Endodermal cell (in vitro differentiated cells): ENCODE results near the gene C1orf35. TPM values are rescaled to one million over a fixed set of nuclear protein-coding genes. Genes with fewer than 3 reads are reported as not detected.

ENCODE experiments used
- DNase-seq: peaks from one replicate; pipeline ENCODE4 v3.0.0-alpha.2; 2017
- H3K27ac ChIP-seq: 2 replicates; pipeline ENCODE4 v1.5.1; 2013; ENCODE audit warnings: mild to moderate bottlenecking, low read depth, low read length, moderate library complexity
- H3K27me3 ChIP-seq: 2 replicates; pipeline ENCODE4 v1.6.1; 2013; ENCODE audit warnings: mild to moderate bottlenecking, low read length, moderate library complexity; ENCODE audit not compliant: insufficient read depth, control insufficient read depth, poor library complexity, severe bottlenecking
- H3K36me3 ChIP-seq: 2 replicates; pipeline ENCODE4 v1.7.0; 2013; ENCODE audit warnings: mild to moderate bottlenecking, low read length, moderate library complexity; ENCODE audit not compliant: control insufficient read depth, insufficient read depth
- H3K4me1 ChIP-seq: one replicate; pipeline ENCODE4 v1.7.0; 2013; ENCODE audit warnings: low read length; ENCODE audit not compliant: control insufficient read depth, insufficient read depth
- H3K4me3 ChIP-seq: 2 replicates; pipeline ENCODE4 v1.5.1; 2013; ENCODE audit warnings: mild to moderate bottlenecking, low read length, moderate library complexity
- H3K9ac ChIP-seq: 2 replicates; pipeline ENCODE4 v1.6.1; 2013; ENCODE audit warnings: mild to moderate bottlenecking, low read length, moderate library complexity; ENCODE audit not compliant: poor library complexity, severe bottlenecking; ENCODE audit errors: extremely low read depth
- H3K9me3 ChIP-seq: 2 replicates; pipeline ENCODE4 v1.6.1; 2013; ENCODE audit warnings: mild to moderate bottlenecking, low read length, moderate library complexity; ENCODE audit not compliant: control insufficient read depth
- H3K27ac Mint-ChIP-seq: 2 replicates; pipeline ENCODE4 v1.8.0; 2020; ENCODE audit warnings: mixed read lengths
- H3K27me3 Mint-ChIP-seq: 2 replicates; pipeline ENCODE4 v1.8.0; 2021; ENCODE audit warnings: mild to moderate bottlenecking, mixed read lengths; ENCODE audit not compliant: insufficient read depth
- H3K36me3 Mint-ChIP-seq: 2 replicates; pipeline ENCODE4 v1.8.0; 2020; ENCODE audit warnings: low read depth, mixed read lengths
- H3K4me1 Mint-ChIP-seq: 2 replicates; pipeline ENCODE4 v1.8.0; 2020; ENCODE audit warnings: mixed read lengths
- H3K4me3 Mint-ChIP-seq: 2 replicates; pipeline ENCODE4 v1.8.0; 2020; ENCODE audit warnings: mild to moderate bottlenecking, moderate library complexity, mixed read lengths
- H3K9me3 Mint-ChIP-seq: 2 replicates; pipeline ENCODE4 v1.8.0; 2020; ENCODE audit warnings: mild to moderate bottlenecking, mixed read lengths
- WGBS, 2 experiments: methylation state at CpG; one replicate each; pipeline versions ENCODE4 v1.1.5 to v1.1.7; 2013; ENCODE audit warnings: missing lambda C conversion rate in 2 of 2, mixed read lengths in 1 of 2; ENCODE audit not compliant: insufficient coverage in 1 of 2, insufficient read length in 1 of 2; 5-methylcytosine and 5-hydroxymethylcytosine counted together
- total RNA-seq, 2 donors: library from RNA; stranded (reverse); fragmentation: NEBNext Ultra II Directional in 1 of 2; extraction: Animal tissue kit (Norgen Biotek cat#: 25700) in 1 of 2; gene quantifications; 2 replicates in 1 of 2; 3 replicates in 1 of 2; pipeline ENCODE4 v1.2.1, GENCODE V29; 2021
- TF ChIP-seq, protein P1 (sequence below): fragments of 200-600 bp; sonication (generic); conservative IDR thresholded peaks from 2 replicates; pipeline ENCODE4 v1.5.0; 2021; ENCODE audit warnings: antibody characterized with exemption, mild to moderate bottlenecking

C1orf35 gene
- total RNA-seq, 2 donors from 2014 or later = 31.6 to 34.0 TPM

DNA sequence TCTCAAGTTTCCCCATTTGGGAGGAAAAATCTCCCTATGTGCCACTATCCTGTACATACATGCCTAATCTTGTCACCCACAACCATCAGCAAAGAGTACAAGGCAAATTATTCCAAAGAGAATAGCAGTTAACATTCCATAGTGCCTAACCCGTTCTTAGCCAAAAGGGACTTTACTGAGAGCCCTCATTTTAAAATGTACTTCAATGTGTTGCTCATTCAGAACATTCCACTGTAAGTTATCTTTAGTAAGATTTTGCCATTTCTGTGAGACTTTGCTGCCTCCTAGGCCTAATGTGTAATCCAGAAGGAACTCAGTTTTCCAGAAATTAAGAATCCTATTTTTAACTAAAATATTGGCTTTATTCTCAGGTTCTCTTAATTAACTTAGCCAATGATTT lies 17.2 kb upstream of the C1orf35 start:
- no peak overlapping the region for H3K27ac Mint-ChIP-seq
- peaks cover 28% of the 10 kb centered on the region for H3K4me1 Mint-ChIP-seq
- no peak overlapping the region for H3K27ac ChIP-seq
- no peaks in the 10 kb centered on the region for H3K27me3 ChIP-seq
- no peak for DNase-seq
- H3K9ac ChIP-seq = no peak overlapping the region
- TF ChIP-seq, protein P1, sequence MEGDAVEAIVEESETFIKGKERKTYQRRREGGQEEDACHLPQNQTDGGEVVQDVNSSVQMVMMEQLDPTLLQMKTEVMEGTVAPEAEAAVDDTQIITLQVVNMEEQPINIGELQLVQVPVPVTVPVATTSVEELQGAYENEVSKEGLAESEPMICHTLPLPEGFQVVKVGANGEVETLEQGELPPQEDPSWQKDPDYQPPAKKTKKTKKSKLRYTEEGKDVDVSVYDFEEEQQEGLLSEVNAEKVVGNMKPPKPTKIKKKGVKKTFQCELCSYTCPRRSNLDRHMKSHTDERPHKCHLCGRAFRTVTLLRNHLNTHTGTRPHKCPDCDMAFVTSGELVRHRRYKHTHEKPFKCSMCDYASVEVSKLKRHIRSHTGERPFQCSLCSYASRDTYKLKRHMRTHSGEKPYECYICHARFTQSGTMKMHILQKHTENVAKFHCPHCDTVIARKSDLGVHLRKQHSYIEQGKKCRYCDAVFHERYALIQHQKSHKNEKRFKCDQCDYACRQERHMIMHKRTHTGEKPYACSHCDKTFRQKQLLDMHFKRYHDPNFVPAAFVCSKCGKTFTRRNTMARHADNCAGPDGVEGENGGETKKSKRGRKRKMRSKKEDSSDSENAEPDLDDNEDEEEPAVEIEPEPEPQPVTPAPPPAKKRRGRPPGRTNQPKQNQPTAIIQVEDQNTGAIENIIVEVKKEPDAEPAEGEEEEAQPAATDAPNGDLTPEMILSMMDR = no peak
- H3K4me3 ChIP-seq = no peak overlapping the region
- H3K9me3 ChIP-seq = peaks cover 75% of the 10 kb centered on the region
- WGBS, 2 experiments = 79 to 89% methylated on average over 1 of the region's 1 CpG
- H3K36me3 ChIP-seq = no peaks in the 10 kb centered on the region
- H3K4me3 Mint-ChIP-seq = no peak overlapping the region
- peaks cover 20% of the 10 kb centered on the region for H3K4me1 ChIP-seq
- peaks cover 14% of the 10 kb centered on the region for H3K27me3 Mint-ChIP-seq
- peaks cover 8% of the 10 kb centered on the region for H3K36me3 Mint-ChIP-seq
- H3K9me3 Mint-ChIP-seq = peaks cover 58% of the 10 kb centered on the region

DNA sequence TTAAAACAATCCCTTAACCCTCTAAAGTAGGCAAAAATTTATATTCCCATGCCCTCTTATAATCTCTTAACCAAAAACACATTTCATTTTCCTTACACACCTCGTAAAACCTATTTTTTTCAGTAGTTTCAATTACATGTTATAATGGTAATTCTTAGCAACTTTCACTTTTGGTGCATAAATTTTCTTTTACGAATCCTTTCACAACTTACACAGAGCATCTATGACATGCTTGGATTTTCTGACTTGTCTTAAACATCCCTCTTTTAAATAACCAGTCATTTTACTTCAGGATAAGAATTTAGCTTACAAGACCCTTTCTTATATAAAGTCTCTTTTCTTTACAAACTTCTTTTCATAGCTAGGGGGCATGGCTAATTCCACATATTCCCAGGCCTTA lies 14.9 kb upstream of the C1orf35 start:
- Histone ChIP-seq H3K9ac (no peak overlapping the region), H3K27me3 (no peaks in the 10 kb centered on the region), H3K4me3 (no peak overlapping the region), H3K9me3 (peaks cover 80% of the 10 kb centered on the region), H3K4me1 (peaks cover 7% of the 10 kb centered on the region), H3K36me3 (no peaks in the 10 kb centered on the region), H3K27ac (no peak overlapping the region)
- no peak overlapping the region for H3K27ac Mint-ChIP-seq
- peaks cover 67% of the 10 kb centered on the region for H3K9me3 Mint-ChIP-seq
- DNase-seq = no peak
- peaks cover 11% of the 10 kb centered on the region for H3K4me1 Mint-ChIP-seq
- TF ChIP-seq, protein P1 = no peak
- H3K4me3 Mint-ChIP-seq = no peak overlapping the region
- peaks cover 5% of the 10 kb centered on the region for H3K27me3 Mint-ChIP-seq
- H3K36me3 Mint-ChIP-seq = peaks cover 8% of the 10 kb centered on the region
- 70 to 90% methylated on average over 1 to 2 of the region's 2 CpGs for WGBS, 2 experiments

DNA sequence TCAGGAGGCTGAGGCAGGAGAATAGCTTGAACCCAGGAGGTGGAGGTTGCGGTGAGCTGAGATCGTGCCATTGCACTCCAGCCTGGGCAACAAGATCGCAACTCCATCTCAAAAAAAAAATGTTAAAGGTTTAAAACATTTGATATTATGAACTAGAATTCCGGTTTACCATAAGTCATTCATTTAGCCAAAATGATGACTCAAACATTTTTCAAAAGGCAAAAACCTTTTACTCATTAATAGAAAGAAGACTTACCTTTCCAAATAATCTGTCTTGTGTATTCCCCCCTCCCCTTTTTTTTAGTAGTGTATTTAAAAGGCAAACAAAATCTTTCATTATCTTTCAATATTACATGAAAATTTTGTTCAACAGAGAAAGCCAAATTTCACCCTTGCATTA lies 14.2 kb upstream of the C1orf35 start:
- H3K4me3 Mint-ChIP-seq = no peak overlapping the region
- H3K36me3 Mint-ChIP-seq = peaks cover 8% of the 10 kb centered on the region
- H3K4me1 Mint-ChIP-seq = peaks cover 5% of the 10 kb centered on the region
- H3K27ac ChIP-seq = no peak overlapping the region
- peaks cover 67% of the 10 kb centered on the region for H3K9me3 Mint-ChIP-seq
- WGBS, 2 experiments = 79 to 90% methylated on average over 2 to 4 of the region's 4 CpGs
- peaks cover 5% of the 10 kb centered on the region for H3K27me3 Mint-ChIP-seq
- no peaks in the 10 kb centered on the region for H3K27me3 ChIP-seq
- peaks cover 80% of the 10 kb centered on the region for H3K9me3 ChIP-seq
- peaks cover 5% of the 10 kb centered on the region for H3K4me1 ChIP-seq
- H3K27ac Mint-ChIP-seq = no peak overlapping the region
- TF ChIP-seq, protein P1 = no peak
- no peak overlapping the region for H3K4me3 ChIP-seq
- H3K9ac ChIP-seq = no peak overlapping the region
- DNase-seq = no peak
- H3K36me3 ChIP-seq = no peaks in the 10 kb centered on the region
